Colonic mucosa (tissue), 4 donors: ENCODE results near the gene DGKH. TPM values are rescaled to one million over a fixed set of nuclear protein-coding genes. Genes with fewer than 3 reads are reported as not detected.

Source experiments
- DNase-seq: peaks from one replicate; pipeline ENCODE4 v3.0.0-alpha.2; 2020
- H3K27ac ChIP-seq: fragments of 200-600 bp; one replicate; pipeline ENCODE4 v1.8.0; 2021
- H3K27me3 ChIP-seq: fragments of 200-600 bp; one replicate; pipeline ENCODE4 v1.8.0; 2021
- H3K36me3 ChIP-seq: fragments of 200-600 bp; one replicate; pipeline ENCODE4 v1.8.0; 2021
- H3K4me1 ChIP-seq: fragments of 200-600 bp; one replicate; pipeline ENCODE4 v1.8.0; 2021; ENCODE audit warnings: mild to moderate bottlenecking
- H3K4me3 ChIP-seq: fragments of 200-600 bp; one replicate; pipeline ENCODE4 v1.8.0; 2021
- H3K9ac ChIP-seq, 2 donors: one replicate each; pipeline ENCODE4 v1.7.0; 2013; ENCODE audit warnings: control low read depth in 2 of 2, low read depth in 2 of 2, low read length in 2 of 2
- H3K9me3 ChIP-seq: fragments of 200-600 bp; one replicate; pipeline ENCODE4 v1.8.0; 2021
- intact Hi-C: fragments of 100-400 bp; cut with DNase I; formaldehyde crosslinking; loops from one replicate; pipeline ENCODE4 v1.14.1; 2022
- total RNA-seq, 2 donors: library from RNA; stranded (reverse); fragmentation: NEBNext Ultra II Directional in 1 of 2; extraction: Animal tissue kit (Norgen Biotek cat#: 25700) in 1 of 2; gene quantifications; one replicate each; pipeline ENCODE4 v1.2.1, GENCODE V29; 2021
- TF ChIP-seq, protein P1 (sequence below): fragments of 200-600 bp; IDR thresholded peaks from one replicate; pipeline ENCODE4 v1.8.0; 2022; ENCODE audit warnings: antibody characterized with exemption, mild to moderate bottlenecking
- donor health status: healthy.
- donor health status: DM: no; HTN: no; CAD: no.
- donor health status: DM: no; HTN: no; CAD: no.

DGKH gene
- total RNA-seq, 2 donors from 2014 or later: 15.5 to 17.9 TPM

DNA sequence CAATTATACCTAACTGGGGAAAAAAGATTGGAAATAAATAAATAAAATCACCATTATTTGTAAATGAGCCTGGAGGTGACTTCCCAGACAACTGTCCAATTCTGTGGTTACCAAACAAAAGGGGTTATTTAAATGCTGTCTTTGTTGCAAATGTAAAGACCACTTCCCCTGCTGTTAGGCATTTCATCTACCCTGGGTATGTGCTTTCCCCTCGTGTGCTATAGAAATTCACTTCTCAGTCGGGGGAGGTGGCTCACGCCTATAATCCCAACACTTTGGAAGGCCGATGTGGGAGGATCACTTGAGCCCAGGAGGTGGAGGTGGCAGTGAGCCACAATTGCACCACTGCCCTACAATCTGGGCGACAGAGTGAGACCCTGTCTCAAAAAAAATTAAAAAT lies 121.6 kb downstream of the DGKH start:
- TF ChIP-seq, protein P1, sequence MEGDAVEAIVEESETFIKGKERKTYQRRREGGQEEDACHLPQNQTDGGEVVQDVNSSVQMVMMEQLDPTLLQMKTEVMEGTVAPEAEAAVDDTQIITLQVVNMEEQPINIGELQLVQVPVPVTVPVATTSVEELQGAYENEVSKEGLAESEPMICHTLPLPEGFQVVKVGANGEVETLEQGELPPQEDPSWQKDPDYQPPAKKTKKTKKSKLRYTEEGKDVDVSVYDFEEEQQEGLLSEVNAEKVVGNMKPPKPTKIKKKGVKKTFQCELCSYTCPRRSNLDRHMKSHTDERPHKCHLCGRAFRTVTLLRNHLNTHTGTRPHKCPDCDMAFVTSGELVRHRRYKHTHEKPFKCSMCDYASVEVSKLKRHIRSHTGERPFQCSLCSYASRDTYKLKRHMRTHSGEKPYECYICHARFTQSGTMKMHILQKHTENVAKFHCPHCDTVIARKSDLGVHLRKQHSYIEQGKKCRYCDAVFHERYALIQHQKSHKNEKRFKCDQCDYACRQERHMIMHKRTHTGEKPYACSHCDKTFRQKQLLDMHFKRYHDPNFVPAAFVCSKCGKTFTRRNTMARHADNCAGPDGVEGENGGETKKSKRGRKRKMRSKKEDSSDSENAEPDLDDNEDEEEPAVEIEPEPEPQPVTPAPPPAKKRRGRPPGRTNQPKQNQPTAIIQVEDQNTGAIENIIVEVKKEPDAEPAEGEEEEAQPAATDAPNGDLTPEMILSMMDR: no peak
- intact Hi-C loops: no loop called here
- no peak overlapping the region for H3K4me3 ChIP-seq
- no peak overlapping the region for H3K9ac ChIP-seq
- H3K4me1 ChIP-seq: no peaks in the 10 kb centered on the region
- H3K27ac ChIP-seq: no peak overlapping the region
- H3K36me3 ChIP-seq: no peaks in the 10 kb centered on the region
- no peaks in the 10 kb centered on the region for H3K9me3 ChIP-seq
- no peaks in the 10 kb centered on the region for H3K27me3 ChIP-seq
- no peak for DNase-seq

DNA sequence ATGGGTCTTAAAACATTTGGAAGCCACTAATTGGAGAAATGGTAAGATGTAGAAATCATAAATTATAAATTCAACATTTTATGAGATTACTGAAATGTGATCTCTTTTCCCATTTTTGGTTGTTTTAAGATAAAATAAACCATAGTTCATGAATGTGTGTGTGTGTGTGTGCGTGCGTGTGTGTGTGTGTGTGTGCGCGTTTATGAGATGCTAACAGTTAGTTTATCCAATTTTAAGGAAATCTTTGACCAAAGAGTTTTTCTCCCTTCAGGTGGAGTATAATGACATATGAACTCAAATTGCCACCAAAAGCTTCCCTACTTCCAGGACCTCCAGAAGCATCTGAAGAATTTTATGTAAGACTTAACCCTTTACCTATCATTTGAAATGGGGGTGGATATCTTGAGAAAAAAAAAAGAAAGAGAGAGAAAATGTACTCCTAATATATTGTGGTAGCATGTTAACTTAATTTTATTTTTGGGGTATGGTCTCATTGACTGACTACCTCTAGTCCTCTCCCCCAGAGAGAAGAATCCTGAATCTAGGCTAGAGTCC lies 125.4 kb downstream of the DGKH start:
- no peak overlapping the region for H3K27ac ChIP-seq
- H3K36me3 ChIP-seq: no peaks in the 10 kb centered on the region
- no peak for DNase-seq

DNA sequence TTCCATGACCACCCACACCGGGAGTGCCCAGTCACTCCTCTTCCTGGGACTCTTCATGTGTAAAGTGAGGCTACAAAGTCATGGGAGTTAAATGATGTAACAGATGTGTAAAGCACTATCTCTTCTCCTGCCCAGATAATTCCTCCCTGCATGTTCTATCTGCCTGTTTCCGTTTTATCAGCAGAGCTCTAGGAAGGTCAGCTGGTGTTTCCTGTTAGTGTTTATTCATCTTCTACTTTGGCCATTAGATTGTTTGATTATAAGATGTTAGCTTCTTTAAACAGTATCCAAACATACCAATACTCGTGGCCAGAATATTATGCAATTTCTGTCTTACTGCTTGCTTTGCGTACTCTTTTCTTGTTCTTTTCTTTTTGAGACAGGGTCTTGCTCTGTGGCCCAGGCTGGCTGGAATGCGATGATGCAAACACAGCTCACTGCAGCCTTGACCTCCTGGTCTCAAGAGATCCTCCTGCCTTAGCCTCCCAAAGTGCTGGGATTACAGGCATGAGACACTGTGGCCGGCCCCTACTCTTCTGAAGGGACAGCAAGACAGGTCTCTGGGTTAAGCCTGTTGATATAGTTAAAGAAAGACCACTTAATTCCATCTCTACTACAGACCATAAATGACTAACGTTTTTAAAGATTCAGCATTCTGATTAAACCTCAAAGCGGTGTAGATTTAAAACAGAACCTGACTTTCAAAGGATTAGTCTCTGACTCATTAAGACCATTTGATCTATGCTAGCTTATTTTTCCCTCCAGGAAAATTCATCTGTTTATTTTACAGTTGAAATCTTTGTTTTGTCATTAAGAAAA lies 126.1 kb downstream of the DGKH start:
- H3K4me3 ChIP-seq: no peak overlapping the region
- no peak for DNase-seq
- no peaks in the 10 kb centered on the region for H3K4me1 ChIP-seq
- no peaks in the 10 kb centered on the region for H3K36me3 ChIP-seq
- H3K9me3 ChIP-seq: no peaks in the 10 kb centered on the region
- H3K27me3 ChIP-seq: no peaks in the 10 kb centered on the region
- no peak overlapping the region for H3K27ac ChIP-seq
- TF ChIP-seq, protein P1: no peak
- no peak overlapping the region for H3K9ac ChIP-seq
- intact Hi-C loops: no loop called here

More for the DNA sequence above, 125.4 kb downstream of the DGKH start:
- no peak overlapping the region for H3K4me3 ChIP-seq
- no peaks in the 10 kb centered on the region for H3K9me3 ChIP-seq
- intact Hi-C loops: no loop called here
- no peaks in the 10 kb centered on the region for H3K27me3 ChIP-seq
- TF ChIP-seq, protein P1: no peak
- H3K4me1 ChIP-seq: no peaks in the 10 kb centered on the region
- H3K9ac ChIP-seq: no peak overlapping the region

DNA sequence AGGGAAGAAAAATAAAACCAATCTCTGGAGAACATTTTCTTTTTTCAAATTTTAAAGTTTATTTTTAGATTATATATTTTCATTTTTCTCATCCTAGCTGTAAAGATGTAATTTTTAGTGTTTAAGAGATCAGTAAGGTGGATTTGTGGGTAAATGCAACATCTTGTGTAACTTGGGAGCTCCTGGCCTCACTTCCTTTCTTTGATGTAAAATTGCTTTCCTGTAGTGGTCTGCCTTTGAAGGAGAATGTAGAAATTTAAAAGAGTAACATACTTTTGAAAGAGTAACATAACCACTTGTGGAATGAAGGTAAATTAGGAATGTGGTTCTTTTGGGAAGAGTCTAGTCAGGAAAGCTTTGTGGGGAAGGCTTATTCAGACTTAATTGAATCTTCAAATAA lies 127.8 kb downstream of the DGKH start:
- Histone ChIP-seq H3K4me3 (no peak overlapping the region), H3K9me3 (no peaks in the 10 kb centered on the region), H3K4me1 (no peaks in the 10 kb centered on the region), H3K9ac (no peak overlapping the region), H3K27me3 (no peaks in the 10 kb centered on the region), H3K36me3 (no peaks in the 10 kb centered on the region), H3K27ac (no peak overlapping the region)
- intact Hi-C loops: no loop called here
- TF ChIP-seq, protein P1: no peak
- DNase-seq: no peak

DNA sequence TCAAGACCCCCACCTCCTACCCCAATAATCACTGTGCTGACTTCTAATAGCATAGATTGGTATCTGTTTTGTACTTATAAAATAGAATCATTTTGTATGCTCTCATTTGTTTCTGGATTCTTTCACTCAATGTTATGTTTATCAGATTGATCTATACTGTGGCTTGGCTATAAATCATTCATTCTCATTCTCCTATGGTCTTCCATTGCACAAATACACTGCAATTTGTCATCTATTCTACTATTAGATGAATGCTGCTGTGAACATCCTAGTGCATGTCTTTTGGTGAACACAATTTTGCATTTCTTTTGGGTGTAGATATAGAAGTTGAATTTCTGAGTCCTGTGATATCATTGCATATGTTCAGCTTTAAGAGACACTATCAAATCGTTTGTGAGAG lies 128.7 kb downstream of the DGKH start:
- TF ChIP-seq, protein P1: no peak
- Histone ChIP-seq H3K9ac (no peak overlapping the region), H3K36me3 (no peaks in the 10 kb centered on the region), H3K9me3 (no peaks in the 10 kb centered on the region), H3K4me1 (no peaks in the 10 kb centered on the region), H3K4me3 (no peak overlapping the region), H3K27ac (no peak overlapping the region), H3K27me3 (no peaks in the 10 kb centered on the region)
- intact Hi-C loops: no loop called here
- no peak for DNase-seq
